NCI-H1105 treated with DMSO at 0.1 percent for 48 hours (cell line): ENCODE measurements around the gene ARHGEF19.
"Not testable (repeated sequence)": the region's sequence is repeated elsewhere in the genome, so short reads cannot be mapped to it uniquely, and the experiment has no call there.

ENCODE experiments used
- DNase-seq: peaks from one replicate; lab custom pipeline; 2025; lab: John Stamatoyannopoulos, UW

Gene ARHGEF19

DNA sequence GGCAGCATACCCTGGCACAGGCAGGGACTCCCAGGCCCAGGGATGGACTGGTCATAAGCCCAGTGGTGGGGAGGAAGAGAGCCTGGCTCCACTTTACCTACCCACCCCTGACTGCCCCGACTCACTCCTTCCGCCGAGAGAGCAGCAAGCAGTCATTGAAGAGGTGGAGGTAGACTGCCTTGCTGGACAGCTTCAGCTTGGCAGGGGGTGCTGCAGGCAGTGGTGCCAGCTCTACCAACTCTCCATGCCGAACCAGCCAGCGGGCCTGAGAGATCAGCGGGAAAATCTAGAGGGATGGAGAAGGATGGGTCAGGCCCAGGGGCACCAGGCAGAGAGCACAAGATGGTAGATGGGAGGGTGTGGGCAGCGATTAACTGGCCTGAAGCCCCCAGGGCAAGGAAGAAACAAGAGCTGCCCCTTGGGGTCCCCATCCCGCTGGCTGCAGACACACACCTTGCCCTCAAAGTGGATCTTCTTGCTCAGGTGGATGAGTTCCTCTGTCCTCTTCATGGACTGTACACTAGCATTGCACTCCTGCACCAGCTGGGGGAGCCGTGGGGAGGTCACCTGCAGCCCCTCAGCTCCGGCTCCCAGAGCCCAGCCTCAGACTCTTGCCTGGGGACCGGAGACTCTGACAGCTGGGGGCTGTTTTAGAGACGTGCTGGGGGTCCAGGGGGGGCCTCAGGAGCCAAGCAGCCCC lies 7.7 kb downstream of the ARHGEF19 start:
- peak; percentile 27 for DNase-seq

DNA sequence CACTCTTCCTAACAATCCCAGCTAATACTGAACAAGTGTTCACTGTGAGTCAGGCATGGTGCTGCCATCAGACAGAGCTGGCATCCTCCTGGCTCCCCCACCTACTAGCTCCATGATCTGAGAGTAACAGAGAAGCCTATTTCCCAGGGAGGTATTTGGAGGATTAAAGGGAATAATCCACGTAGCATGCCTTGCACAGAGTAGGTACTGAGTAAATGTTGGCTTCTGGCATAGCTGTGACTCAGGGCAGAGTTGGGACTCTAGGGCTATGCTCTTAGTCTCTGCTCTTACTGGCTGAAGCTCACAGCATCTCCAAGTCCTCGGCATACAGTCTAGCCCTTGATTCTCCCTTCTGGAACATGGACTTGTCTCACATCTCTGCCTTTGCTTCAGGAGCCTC lies 8.2 kb downstream of the ARHGEF19 start:
- DNase-seq = no peak

DNA sequence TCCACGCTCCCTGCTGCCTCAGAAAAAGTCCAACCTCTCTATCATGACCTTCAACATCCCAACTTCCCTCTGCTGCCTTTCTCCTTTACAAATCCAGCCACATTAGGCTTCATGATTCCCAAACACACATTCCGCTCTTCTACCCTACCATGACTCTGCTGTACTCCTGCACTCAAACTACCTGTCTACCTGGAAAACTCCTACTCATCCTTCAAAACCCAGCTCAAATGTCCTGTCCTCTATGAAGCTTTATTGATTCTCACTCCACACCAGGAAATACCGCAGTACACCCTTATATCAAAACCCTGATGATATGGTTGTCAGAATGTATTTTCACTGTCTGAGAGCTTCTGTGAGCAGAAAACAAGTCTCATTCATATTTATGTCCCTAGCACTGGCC lies 8.9 kb downstream of the ARHGEF19 start:
- DNase-seq = no peak

DNA sequence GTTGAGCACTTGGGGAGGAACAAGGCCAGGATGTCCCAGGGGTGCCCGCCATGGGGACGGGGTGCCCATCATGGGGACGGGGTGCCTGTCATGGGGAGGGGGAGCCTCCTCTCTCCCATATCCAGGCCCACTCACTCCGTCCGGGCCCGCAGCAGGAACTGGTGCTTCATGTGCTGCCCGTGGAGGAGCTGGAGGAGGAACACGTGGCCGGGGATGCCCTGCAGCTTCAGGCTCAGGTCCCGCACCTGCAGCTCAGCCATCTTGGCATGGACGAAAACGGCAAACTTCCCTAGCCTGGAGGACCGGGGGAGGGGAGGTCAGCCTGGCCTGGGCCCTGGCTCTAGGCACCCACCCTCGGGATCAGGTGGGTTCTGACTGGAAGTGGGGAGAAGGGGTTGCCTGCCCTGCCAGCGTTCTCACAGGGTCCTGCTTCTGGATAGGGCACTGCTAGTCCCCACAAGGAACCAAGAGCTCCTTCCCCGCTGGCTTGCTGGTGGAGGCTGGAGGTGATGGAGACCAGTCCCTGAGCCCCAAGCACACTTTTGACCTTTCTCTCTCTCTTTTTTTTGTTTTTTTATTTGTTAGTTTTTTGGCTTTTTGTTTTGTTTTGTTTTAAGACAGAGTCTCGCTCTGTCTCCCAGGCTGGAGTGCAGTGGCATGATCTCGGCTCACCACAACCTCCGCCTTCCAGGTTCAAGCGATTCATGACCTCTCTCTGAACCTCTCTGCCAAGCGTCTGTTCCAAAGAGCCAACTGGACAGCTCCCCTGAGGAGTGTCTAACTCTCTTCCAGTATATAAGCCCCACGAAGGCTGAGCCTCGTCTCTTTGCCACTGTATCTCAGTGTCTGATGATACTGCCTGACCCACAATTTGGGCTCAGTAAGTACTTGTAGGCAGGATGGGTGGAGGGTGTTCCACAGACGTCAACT lies 9.9 kb downstream of the ARHGEF19 start:
- DNase-seq = no peak

DNA sequence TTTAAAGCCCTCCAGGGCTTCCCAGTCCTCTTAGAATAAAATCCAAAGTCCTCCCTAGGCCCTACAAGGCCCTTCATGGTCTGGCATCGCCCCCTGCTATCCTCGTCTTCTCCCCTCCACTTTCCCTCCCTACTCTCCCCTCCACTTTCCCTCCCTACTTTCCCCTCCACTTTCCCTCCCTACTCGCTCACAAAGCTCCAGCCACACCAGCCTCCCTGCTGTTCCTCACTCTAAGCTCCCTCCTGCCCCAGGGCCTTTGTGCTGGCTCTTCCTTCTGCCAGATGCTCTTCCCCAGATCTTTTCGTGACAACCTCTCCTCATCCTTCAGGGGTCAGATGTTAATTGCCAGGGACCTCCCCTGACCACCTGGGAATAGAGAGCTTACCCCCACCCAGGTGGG lies 12.8 kb downstream of the ARHGEF19 start:
- no peak for DNase-seq

DNA sequence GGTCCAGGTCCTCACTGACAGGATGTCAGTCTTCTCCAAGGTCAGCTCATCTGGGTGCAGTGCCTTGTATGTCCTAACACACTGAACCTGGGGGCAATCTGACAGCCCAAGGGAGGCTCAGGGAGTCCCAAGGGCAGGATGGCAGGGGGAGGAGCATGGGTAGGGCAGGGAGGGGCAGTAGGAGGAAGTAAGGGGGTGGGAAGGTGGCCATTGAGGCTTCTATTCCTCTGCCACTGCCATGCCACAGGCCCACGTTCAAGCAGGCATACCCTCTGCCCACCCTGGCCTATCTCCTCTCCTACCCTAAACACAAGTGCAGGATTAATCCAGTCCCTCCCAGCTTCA lies 13.3 kb downstream of the ARHGEF19 start:
- DNase-seq = no peak

DNA sequence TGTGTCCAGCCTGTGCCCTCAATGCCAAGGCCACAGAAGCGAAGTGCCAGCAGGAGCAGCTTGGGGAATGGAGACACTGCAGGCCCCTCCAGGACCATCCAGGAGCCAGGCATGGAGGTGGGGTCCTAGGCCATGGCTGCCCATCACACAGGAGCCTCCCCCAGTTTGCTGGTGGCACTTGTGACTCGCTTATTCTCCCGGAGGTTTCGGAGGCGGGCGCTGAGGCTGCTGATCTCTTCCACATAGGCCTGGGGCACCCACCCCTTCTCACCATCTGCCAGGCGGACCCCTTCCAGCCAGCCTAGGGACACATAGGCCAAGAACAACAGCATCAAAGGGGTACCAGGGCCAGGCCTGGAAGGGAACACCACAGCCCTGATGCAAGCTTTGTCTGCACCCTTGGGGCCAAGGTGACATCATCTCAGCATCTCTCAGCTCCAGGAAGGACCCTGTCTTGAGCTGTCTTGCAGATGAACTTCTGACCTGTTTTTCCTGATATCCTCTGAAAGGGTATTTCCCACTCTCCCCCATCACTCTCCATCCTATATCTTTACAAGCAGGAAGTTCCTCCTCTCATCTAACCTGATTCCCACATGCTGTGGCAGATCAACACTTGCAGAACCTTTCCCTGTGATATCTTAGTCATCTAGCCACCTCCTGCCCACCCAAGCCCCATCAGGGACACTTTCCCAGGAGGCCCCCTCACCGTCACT lies 13.9 kb downstream of the ARHGEF19 start:
- no peak for DNase-seq

DNA sequence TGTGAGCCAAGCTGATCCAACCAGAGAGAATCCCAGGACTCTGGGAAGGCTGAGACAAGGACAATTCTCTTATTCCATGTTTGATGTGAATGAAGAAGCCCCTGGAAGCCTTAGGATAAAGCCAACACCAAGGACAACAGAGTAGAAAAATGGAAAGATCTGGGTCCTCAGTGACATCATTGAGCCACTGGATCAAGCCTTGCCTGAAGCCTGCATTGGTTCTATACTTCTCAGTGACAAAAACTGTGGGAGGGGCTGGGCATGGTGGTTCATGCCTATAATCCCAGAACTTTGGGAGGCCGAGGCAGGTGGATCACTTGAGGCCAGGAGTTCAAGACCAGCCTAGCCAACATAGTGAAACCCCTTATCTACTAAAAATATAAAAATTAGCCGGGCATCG lies 15.6 kb downstream of the ARHGEF19 start:
- DNase-seq = no peak

DNA sequence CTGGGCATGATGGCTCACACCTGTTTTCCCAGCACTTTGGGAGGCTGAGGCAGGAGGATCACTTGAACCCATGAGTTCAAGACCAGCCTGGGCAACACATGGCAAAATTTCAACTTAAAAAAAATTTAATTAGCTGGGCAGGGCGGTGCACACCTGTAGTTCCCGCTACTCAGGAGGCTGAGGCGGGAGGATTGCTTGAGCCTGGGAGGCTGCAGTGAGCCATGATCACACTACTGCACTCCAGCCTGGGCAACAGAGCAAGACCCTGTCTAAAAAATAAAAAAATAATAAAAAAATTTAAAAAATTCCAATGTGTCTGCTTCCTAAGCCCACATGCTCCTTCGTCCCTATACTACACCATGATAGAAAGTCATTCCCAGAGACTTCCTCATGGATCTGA lies 16.3 kb downstream of the ARHGEF19 start:
- not testable (repeated sequence) for DNase-seq

DNA sequence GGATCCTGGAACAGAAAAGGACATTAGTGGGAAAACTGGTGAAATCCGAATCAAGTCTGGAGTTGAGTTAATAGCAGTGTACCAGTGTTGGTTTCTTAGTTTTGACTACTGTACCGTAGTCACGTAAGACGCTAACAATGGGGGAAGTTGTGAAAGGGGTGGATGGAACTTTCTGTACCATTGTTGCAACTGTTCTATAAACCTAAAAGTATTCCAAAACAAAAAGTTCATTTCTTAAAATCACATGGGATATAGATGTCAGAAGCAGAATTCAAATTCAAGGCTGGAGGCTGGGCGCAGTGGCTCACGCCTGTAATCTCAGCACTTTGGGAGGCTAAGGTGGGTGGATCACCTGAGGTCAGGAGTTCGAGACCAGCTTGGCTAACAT lies 16.9 kb downstream of the ARHGEF19 start:
- DNase-seq = no peak

DNA sequence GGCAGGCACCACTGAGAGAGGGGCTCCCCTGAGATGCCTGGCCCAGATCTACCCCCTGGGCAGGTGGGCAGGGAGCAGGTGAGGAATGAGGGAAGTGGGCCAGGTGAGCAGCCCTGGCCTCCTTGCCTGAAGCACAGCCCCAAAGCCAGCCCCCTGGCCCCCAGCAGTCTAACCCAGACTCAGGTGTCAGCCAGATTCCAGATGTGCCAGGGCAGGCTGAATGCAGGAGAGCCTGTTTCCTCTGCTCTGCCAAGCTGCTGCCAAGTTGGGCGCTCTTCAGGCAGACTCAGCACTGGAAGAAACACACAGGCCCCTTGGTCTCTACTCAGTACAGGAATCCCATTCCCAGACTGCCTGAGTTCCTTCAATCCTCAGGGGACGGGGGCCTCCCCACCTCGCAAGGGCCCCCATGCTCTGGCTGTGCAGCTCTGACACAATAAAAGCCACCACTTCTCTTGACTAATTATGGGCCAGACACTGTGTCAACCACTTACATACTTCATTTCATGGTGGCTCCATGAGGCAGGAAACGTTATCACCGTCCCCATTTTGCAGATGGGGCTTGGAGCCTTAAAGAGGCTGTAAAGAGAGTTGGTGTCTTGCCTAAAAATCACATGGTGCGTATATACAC lies 20.4 kb downstream of the ARHGEF19 start:
- DNase-seq = peak; percentile 33

DNA sequence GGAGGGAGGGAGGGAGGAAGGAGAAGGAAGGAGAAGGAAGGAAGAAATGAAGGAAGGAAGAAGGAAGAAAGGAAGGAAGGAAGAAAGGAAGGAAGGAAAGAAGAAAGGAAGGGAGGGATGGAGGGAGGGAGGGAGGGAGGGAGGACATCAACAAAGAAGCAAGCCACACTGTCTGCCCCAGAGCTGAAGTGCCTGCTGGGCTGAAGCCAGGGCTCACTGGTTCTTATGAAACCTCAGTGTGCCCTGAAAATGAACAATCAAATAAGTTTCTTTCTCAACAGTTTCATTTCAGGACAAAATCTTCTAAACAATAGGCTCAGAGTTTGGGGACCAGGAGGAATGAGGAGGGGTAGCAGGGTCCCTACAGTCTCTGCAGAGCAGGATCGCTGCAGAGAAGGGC lies 21.1 kb downstream of the ARHGEF19 start:
- DNase-seq = no peak

DNA sequence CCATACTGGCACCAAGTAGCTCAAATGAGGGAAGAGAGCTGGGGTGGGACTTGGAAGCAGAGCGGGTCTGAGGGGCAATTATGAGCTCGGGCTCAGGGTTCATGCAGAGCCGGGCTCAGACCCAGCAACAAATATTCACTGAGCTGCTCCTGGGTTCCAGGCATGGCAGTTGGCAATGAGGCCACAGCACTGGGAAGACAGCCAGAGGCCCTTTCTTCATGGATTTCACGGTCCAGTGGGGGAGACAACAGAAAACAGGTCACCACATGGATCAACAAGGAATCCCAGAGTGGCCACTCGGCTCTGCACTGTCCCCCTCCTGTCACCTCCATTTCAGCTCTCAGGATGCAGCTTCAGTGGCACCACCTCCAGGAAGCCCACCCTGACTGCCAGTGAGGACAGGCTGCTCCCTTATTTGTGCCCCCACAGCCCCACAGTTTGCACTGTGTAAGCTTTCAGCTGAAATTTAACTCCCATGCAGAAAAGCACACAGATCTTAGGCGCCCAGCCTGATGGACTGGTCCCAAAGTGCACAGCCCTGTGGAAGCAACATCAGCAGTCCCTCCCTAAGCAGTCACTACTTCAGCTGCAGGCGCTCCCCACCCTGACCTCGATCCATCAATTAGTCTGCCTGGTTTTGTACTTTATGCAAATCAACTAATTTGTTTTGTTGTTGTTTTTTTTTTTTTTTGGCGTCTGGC lies 22.4 kb downstream of the ARHGEF19 start:
- DNase-seq = no peak

DNA sequence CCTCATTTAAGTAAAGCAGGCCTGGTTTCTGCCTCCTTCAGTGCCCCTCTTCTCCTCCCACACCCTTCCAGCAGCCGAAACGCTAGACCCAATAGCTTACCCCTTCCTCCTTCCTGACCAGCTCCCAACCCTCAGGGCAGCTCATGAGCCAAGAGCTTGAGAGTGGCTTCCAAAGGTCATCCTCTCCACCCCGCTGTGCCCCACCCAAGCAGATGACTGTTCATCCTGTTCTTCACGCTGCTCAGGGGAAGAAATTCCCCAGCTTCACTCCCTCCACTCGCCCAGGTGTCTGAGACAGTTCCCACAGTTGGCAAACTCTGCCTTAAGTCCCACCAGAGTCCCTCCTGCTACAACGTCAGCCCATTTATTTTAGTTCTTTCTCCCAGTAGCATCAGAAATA lies 23.4 kb downstream of the ARHGEF19 start:
- DNase-seq = no peak

DNA sequence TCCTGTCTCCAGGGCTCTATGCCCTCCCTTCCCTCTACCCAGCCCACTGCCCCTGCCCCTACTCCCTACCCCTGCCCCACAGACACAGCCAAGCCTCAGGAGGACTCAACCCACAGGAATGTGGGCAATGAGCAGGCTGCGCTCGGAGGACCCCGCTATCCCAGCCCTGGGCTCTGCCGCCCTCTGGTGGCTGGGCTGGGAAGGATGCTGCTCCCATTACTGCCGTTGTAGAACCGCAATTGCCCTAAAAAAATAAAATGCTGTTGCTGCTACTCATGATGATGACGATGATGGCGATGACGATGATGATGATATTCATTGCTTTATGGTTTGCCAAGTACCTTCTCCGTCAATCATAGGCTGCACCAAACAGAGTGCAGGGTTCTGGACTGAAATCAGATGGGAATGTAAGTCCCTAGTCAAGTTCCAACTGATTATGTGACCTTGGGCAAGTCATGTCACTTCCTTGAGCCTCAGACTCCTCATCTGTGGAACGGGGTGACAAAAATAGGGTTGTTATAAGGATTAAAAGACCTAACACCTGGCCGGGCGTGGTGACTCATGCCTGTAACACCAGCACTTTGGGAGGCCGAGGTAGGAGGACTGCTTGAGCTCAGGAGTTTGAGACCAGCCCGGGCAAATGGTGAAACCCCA lies 24.6 kb downstream of the ARHGEF19 start:
- peak; percentile 53 for DNase-seq

DNA sequence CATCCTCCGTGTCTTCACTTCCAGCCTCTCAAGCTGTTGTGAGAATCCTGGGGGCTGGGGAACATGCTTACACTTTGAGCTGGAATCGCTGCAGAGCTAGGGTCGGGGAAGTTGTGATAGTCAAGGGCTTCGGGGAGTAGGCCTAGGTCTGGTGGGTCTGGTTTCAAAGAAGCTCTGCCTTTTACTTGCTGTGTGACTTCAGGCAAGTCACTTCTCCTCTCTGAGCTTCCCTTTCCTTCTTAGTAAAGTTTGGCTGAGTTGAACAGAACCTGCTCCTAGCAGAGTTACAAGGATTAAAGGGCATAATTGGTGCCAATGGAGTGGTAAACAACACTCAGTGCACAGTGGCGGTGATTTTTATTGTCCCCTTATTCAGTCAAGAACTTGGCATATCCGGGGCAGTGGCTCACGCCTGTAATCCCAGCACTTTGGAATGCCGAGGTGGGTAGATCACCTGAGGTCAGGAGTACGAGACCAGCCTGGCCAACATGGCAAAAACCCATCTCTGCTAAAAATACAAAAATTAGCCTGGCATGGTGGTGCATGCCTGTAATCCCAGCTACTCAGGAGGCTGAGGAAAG lies 25.7 kb downstream of the ARHGEF19 start:
- DNase-seq = no peak

DNA sequence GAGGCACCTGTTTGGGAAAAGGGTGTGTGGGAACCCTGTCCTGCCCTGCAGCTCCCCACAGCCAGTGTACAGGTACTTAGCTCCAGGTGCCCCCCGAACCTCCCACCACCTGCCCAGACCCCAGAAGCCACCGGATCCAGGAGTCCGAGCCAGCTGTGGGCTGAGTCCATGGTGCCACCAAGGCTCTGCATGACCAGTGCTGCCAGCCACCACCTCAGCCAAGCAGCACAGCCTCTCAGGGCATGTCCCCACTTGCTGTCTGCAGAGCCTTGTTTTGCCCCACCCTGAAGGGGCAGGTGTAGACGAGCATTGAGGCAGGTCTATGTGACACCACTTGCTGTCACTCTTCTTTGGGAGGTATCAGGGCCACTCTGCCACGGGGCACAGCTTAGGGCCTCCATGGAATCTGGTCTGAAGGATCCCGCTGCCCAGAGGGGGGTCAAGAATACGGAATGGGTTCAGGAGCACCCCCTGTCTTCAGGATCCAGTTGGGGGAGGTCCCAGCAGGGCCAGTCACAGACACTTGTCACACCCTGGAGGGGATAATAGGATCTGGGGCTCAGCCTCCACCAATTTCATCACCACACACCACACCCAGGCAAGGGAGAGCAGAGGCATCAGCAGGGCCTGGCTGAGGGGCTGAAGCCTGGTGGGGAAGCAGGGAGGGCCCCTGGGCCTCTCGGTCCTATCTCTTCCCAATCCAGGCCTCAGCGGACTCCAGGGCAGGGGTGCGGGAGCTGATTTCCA lies 27.7 kb downstream of the ARHGEF19 start:
- DNase-seq = peak; percentile 51

DNA sequence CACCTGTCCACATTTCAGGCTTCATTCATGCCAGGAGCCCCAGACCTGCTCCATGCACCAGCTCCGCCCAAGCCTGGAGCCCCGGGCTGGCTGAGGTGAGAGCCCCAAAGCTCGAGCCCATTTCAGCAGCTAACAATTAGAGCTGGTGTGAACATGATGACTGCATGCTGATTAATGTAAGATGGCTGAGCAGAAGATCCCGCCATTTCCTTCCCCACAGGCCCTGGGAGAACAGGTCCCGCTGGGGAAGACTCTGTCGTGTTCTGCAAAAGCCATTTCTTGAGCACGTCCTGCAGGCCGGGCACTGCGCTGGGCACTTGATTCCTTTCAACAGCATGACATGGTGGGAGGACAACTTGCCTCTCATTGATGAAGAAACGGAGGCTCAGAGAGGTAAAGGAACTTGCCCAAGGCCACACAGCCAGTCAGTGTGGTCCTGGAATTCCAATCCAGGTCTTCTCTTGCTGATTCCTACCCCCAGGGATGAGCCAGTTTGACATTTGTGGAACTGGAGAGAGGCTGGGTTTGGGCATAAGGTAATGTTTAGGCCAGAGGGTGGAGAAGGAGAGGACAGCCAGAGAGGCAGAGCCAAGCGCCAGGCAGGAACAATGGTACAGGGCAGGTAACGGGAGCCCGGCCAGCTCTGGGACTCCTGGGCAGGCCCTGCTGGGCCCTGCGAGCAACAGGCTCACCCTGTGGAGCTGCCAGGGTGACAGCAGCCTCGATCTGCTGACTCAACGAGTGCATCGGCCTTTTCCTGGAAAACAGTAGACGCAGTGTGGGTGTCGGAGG lies 28.5 kb downstream of the ARHGEF19 start:
- no peak for DNase-seq

DNA sequence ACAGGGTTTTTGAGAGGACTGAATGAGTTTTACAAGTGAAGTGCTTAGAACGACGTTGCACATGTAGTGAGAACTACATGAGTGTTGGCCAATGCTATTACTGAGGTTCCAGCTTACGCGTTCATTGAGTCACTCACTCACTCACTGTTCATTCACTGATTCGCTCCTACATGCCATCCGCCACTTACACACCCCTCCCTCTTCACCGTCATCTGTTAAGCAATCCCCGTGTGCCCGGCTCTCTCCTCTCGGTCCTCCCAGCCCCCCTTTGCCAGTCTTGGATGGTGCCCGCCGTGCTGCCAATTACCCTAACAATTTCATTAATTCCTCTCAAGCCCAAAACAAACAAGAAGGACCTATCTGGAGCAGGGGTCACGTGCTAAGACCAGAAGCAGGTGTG lies 29.3 kb downstream of the ARHGEF19 start:
- no peak for DNase-seq
